Islet of Langerhans (tissue), 1 donor: ENCODE results near the gene SGCA.

ENCODE experiments used
- FAIRE-seq: peaks from one replicate; lab custom pipeline; 2011; peaks lifted over from hg19 to GRCh38; lab: Jason Lieb, UNC

The SGCA gene

DNA sequence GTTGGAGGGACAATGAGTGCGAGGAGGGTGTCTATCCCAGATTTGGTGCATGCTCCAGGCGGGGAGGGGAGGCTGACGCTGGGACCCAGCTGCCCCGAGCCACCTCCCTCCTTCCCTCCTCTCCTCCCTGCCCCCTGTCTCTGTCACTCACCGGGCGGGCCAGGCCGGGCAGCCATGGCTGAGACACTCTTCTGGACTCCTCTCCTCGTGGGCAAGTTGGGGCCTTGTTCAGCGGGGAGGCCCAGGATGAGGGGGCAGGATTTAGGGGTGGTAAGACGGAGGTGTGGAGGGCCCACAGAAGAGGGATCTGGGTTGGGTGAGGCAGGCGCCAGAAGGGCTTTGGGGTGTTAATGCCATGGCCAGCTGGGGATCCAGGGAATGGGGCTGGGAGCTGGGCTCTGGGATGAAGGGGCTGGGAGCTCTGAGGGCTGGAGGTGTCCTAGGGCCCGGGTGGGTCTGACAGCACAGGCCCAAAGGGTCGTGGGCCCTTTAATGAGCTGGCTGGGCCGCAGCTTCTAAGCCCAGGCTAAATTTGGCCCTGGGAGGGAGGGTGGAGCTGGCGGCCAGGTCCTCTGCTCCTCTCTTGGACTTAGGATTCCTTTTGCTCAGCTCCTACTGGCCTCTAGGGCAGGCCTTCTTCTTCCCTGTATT is at the start of gene SGCA:
Gene SGCA (plus strand): TSS at position 139 of the 651 bp plus-strand sequence. CDS start 36 bp downstream, at position 175.
- FAIRE-seq, result no peak

DNA sequence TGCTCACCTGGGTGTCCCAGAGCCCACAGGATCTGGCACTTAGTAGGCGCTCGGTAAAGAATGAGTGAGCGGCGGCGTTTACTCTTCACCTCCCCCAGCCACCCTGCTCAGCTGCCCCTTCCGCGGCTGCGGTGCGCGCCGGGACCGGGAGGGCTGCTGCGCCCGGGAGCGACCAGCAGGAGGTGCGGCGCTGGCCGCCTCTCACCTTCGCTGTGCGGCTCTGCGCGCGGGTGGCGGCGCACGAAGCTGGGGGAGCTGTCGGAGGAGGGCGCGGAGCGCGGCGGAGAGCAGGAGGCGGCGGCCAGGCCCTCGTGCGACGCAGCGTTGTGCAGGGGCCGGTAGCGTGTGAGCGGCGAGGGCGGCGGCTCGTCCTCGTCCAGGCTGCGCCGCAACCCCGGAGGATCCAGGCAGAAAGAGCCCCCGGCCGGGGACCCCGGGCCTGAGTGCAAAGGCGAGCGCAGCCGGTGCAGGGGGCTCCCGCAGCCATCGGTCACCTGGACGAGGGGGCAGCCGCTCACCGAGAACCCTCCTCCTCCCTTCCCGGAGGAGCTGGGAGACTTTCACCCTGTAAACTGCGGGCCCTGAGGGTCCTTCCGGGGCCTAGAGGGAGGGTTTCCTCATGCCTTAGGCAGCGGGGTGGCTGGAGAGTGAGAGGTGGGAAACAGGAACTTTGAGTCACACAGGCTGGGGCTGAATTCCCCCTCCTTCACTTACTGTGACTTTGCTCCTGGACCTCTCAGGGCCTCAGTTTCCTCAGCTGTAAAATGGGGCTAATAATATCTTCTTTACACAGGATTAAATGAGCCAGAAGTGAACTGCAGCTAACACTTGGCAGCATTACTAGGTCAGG is 48.4 kb upstream of the SGCA start:
- FAIRE-seq, result no peak

GRCh38 chr17:50118076-50118827 is 47.6 kb upstream of the SGCA start:
- no peak for FAIRE-seq

DNA sequence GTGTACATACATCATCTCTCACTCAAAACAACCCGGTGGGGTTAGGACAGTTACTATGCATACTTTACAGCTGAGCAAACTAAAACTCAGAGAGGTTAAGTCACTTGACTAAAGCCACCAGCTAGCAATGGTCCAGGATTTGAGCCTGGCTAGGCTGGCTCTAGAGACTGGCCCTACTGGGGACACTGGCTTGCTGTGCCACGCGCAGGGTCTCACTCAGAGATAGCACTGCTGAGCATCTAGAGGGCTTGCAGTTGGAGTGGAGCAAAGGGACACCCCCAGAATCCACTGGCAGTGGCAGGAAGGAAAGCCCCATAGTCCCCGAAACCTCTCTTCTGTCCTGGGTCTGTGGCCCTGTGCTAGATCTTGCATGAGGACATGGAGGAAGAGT is 47.0 kb upstream of the SGCA start:
- FAIRE-seq, result no peak

DNA sequence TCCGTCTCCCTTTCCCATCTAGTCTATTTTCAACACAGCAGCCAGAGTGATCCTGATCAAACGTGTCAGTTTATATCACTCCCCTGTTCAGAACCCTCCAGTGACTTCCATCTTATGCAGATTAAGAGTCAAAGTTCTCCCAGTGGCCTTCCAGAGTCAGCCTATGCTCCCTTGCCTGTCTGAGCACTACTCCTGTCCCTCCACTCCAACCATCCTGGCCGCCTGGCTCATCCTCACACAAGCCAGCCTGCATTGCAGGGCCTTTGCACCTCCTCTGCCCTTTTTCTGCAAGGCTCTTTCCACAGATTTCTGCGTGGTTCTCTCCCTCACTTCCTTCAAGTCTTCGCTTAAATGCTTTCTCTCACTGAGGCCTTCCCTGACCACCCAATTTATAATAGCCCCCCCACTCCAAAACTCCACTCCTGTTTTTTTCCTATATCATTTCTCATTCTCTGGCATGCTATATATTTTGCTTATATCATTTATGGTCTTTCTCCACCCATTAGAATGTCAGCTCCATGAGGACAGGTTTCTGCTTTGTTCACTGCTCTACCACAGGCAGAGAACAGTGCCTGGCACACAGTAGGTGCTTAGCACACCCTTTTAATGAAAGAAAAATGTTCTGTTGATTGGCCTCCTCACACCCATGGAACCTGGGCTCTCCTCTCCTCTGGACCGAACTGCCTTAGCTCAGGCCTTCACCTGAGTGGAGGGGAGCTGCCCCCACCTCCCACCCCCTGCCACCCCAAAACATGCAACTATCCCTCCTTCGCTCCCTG is 45.1 kb upstream of the SGCA start:
- FAIRE-seq, result no peak

GRCh38 chr17:50122945-50123344 is 42.9 kb upstream of the SGCA start:
- FAIRE-seq, result no peak

GRCh38 chr17:50123649-50124349 is 42.0 kb upstream of the SGCA start:
- FAIRE-seq, result no peak

DNA sequence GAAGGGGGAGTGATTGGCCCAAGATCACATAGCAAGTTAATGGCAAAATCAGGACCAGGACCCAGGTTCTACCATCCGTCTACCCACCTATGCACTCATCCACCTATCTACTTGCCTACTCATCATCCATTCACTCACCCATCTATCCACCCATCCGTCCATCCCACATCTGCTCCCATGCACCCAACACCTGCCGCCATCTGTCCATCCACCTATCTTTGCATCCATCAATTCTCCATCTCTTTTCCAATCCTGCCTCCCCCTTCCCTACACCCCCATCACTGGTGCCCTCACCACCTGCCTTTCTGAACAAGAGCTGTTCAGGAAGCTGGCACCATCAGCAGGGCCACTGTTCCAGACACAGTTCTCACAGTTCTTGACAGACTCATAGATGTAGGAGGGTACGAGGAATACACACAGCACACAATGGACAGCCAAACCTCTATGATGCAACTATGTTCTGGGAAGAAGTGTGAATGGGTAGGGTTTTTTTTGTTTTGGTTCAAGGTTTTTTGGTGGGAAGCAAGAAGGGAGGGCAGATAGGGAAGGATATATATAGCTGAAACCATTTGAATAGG is 40.3 kb upstream of the SGCA start:
- no peak for FAIRE-seq

- FAIRE-seq, result no peak
These were observed 38.0 kb upstream of the SGCA start for GRCh38 chr17:50127697-50128361.

DNA sequence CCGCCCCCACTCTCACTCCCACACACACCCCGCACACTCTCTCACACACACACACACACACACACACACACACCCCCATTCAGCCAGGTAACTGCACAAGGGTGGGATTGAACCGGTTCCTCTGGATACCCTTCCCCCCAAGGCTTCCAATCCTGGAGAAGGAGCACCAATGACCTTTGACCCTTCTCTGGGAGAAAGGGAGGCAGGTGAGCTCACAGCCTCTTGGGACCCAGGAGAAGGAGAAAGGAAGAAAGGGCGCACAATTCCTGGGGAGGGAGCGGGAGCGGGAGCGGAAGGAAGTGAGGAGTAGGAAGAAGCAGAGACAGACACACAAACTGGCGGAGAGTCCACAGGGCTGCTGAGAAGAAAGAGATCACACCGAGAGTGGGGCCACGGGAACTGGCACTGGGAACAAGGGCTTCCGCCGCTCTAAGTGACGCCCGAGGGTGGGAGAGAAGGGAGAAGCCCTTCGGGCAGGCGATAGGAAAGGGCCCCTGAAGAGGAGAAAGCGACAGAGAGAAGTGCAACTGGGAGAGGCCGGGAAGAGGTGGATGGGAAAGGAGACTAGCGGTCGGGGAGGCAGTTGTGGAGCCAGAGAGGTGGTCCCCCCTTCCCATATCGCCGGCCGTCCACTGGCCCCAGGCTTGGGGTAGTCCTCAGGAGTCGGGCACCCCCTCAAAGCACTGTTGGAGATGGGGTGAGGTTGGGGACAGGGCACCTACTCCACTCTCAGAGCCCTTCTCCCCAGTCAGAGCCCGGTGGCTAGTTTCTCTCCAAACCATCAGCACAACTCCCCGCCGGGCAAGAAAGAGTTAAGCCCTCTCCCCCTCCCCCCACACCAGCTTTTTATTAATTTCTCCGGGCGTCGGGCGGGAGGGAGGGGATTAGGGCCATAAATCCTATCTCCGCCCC is 37.1 kb upstream of the SGCA start:
- FAIRE-seq, result no peak

DNA sequence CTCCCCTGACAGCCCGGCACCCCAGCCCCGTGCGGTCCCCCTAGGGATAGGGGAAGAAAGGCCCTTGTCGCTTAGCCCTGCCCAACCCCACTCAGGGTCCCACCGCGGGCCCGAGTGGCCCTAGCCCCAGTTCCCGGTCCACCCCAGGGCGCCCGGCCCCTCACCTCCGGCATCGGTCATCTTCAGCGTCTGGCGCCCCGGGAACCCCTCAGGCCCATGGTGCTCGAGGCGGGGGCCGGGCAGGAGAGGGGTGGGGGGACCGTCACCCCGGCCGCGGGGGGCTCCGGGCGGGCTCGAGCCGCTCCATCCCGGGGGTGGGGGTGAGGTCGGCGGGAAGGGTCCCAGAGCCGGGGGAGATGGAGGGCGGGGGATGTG is 36.5 kb upstream of the SGCA start:
- FAIRE-seq, result no peak

DNA sequence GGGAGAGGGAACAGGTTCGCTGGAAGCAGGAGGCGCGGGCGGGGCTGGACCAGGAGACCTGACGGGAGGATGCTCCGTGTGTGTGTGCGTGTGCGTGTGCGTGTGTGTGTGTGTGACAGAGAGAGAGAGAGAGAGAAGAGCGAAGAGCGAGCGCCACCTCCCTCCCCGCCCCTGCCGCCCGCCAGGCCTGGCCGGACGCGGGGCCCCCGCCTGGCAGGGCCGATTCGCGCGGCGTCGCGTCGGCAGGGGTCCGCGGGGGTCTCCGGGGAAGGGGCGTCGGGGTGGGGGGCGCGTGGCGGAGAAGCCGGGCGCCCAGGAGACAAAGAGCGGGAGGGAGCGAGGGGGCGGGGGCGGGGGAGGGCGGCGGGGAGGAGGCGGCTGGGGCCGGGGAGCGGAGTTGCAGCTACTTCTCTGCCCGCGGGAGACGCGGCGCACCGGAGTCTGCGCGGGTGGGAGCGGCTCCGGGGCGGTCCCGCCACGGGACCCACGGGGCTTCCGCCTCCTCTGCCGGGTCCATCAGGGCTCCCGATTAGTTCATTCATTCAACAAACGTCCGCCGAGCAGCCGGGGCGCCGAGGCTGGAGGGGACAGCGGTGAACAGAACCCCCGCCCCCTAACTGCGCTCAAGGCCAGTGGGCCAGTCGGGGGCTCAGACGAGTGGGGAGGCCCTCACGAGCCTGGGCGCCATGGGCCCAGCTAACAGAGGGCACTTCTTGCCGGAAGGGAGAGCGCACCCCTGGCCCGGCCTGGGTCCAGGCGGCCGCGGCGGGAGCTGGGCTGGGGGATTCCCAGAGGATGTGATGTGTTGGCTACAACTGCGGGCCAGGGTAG is 35.9 kb upstream of the SGCA start, which contains the start of gene SAMD14:
Gene SAMD14 (minus strand): TSS at position 433 of the 831 bp plus-strand sequence. CDS start 5,201 bp downstream, outside the sequence.
- FAIRE-seq, result no peak

DNA sequence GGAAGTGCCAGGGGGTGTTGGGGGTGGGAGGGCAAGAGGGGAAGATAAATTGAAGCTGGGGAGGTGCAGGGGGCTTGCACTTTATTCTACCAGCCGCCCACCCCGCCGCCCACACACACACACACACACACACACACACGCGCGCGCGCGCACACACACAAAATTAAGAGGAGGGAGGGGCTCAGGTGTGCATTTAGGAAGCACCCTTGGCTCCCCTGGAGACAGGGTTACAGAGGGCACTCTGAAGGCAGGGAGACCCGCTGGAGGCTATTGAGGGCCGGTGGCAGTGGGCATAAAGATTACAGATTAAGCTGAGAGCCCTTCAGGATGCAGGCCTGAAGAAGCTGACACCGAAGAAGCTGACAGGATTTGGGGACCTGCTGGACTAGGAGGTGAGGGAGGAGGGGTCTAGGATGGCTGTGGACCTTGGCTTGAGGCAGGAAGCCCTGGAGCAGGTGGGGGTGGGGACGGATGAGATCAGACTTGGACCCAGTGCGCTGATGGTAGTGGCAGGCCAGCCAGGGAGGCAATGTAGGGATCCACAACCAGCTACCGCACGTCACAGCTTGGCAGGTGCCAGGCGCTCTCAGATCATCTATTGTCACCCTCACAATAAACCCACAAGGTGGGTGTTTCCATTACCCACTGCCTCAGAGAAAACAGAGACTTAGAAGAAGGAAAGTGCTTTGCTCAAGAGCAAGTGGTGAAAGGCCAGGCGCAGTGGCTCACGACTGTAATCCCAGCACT is 35.1 kb upstream of the SGCA start:
- no peak for FAIRE-seq

DNA sequence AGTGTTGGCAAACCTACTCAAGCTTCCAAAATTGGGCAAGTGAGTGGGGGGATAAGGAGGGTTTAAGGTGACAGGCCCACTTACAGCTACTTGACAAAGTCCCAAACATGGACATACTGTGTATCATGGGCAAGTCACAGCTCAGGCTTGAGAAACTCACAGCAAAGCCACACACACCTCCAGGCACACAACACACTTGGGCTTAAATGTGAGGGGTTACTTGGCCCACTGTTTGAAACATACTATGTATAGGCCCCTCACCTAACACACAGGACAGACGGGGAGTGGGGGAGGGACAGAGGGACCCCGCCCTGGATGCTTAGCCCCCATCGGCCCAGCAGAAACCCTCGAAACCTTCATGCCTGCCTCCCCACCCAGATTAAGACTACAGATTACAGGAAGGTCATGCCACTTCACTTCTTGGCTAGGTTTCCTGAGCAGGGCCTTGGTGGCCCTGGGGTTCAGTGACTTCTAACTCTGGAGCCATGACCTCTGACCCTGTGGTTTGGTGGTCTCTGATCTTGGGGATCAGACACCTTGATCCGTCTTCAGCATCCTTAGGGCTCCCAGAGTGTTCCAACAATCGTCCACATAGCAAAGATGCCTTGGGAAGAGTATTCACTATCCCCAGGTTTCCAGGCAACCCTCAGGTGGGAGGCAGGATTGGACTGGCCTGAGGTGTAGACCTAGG is 33.6 kb upstream of the SGCA start:
- FAIRE-seq, result no peak

- no peak for FAIRE-seq
These were observed 32.6 kb upstream of the SGCA start for GRCh38 chr17:50133028-50133768.

DNA sequence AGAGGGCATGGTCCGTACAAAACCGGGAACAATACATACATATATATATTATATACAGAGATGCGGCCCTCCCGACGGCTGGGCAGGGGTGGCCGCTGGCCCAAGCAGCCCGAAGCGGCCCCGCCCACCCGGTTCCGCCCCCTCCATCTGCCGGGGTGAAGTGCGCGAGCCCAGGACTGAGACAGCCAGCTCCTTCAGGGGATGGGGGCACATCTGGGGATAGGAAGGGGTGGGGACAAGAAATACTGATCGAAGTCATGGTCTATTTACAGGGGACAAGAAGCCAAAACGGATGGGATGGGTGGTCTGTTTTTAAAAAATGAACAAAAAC is 32.1 kb upstream of the SGCA start:
- FAIRE-seq, result no peak
